GM23248 (cell line): ENCODE results near the gene LIFR.

Source experiments
- EZH2 ChIP-seq: fragments of 200-600 bp; sonication (generic); IDR thresholded peaks from 2 replicates; pipeline ENCODE4 v1.6.1; 2018; ENCODE audit warnings: antibody characterized with exemption, mild to moderate bottlenecking; ENCODE audit not compliant: insufficient read depth, poor library complexity, severe bottlenecking
- EZH2phosphoT487 ChIP-seq: fragments of 200-600 bp; sonication (generic); IDR thresholded peaks from 2 replicates; pipeline ENCODE4 v1.6.1; 2018; ENCODE audit warnings: antibody characterized with exemption, moderate library complexity, mild to moderate bottlenecking, low read depth; ENCODE audit not compliant: insufficient read depth

- TF ChIP-seq EZH2: no peak
- no peak for TF ChIP-seq EZH2phosphoT487
These were observed 925 bp downstream of the LIFR start for GRCh38 chr5:38555354-38556087.
